HG03280 (cell line): Measurements from ENCODE around the gene CDR2L.
"Not testable (repeated sequence)": the region's sequence is repeated elsewhere in the genome, so short reads cannot be mapped to it uniquely, and the experiment has no call there.

Experiments used
- ATAC-seq: cut with Tn5 transposase; IDR thresholded peaks from one replicate; pipeline ENCODE4 v1.9.1; 2021; ENCODE audit warnings: mild to moderate bottlenecking, moderate library complexity; ENCODE audit not compliant: unreplicated experiment

CDR2L gene

DNA sequence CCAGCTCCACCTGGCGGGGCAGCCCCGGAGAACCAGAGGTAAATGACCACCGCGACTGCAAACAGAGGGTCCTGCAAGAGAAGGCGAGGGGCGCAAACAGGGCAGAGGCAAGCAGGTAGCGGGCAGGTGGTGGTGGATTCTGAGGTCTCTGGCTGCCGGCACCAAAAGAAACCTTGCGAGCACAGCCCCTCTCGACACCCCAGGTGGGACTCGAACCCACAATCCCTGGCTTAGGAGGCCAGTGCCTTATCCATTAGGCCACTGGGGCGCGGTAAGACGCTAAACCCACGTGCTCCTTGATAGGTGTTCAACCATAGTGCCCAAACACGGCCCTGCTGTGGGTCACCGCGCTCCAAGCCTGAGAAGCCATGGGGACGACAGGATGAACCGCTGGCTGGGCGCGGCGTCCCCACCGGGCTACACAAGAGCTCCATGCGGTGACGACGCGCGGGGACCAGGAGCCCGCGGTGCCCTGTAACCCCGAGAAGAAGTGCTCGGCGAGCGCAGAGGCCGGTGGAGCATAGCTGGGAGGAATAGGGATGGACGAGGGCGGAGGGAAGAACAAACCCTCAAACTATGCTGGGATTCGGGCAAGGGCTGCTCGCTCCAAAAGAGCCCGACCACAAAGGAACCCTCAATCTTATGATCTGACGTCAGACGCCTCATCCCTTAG is 46.9 kb downstream of the CDR2L start:
- peak; percentile 61 for ATAC-seq

DNA sequence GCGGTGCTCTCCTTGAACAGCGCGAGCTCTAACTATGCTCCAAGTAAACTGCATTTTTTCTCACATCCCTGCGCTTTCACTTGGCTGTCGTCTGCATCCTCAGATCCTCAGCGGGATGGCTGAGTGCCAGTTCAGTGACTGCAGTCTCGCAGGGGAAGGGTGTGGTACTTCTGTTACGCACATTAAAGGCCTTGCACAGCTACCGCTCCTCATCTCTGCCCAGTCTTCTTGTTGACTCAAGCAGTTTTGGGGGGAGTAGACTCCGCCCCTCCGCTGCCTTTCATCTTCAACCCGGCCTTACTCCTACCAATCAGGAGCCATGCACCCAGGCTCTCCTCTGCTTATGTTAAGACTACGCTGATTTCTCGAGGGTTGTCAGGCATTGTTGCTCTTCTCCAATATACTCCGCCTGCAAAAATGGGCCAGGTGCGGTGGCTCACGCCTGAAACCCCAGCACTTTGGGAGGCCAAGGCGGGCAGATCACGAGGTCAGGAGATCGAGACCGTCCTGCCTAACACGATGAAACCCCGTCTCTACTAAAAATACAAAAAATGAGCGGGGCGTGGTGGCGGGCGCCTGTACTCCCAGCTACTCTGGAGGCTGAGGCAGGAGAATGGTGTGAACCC is 49.3 kb downstream of the CDR2L start:
- no peak for ATAC-seq

DNA sequence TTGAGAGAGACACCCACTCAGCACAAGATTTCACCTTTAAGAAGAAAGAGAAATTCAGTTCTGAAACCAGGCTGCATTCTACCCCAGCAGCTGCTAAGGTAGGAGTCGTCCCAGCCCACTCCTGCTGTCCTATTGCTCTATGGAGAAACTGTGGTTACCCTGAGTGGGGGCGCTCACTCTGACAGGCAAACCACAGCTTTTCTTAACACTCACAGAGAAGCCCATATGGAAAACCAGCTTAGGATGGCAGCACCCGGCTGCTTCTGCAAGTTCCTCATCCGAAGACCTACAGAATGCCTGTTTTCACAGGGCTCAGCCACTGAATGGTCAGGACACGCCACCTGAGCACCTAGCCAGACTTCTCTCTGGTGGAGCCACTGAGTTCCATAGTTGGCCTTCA is 51.8 kb downstream of the CDR2L start:
- ATAC-seq: no peak

DNA sequence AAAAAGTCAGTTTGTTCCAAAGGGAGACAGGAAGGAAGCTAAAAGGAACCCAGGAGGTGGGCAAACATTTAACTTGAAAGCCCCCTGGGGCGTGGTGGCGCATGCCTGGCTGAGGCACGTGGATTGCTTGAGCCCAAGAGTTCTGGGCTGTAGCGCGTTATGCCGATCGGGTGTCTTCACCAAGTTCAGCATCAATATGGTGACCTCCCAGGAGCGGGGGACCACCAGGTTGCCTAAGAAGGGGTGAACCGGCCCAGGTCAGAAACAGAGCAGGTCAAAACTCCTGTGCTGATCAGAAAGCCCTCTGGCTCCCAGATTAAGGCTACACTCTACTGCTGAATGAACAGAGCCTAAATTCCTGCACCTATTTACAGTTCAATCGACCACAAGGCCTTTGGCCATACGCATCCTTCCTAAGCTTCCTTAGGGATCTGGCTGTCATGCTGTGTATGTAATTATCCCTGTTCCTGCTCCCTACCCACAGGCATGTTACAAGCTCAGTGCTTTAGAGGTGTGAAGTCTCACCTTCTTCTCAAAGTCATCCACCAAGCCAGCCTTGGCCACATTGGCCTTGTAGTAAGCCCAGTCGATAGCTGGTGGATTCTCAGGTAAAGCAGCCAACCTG is 54.3 kb downstream of the CDR2L start:
- ATAC-seq: no peak

DNA sequence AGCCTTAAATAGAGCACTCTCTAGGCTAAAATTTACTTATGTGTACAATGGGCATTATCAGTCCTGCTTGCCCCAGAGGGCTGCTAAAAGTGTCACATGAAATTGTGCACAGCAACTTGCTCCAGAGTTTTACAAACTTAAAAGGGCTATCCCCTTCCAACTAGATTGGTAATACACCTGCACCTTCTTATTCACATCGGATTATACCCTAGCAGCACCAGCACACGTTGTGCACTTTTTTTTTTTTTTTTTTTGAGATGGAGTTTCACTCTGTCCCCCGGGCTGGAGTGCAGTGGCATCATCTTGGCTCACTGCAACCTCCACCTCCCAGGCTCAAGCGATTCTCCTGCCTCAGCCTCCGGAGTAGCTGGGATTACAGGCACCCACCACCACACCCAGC is 56.4 kb downstream of the CDR2L start:
- not testable (repeated sequence) for ATAC-seq

DNA sequence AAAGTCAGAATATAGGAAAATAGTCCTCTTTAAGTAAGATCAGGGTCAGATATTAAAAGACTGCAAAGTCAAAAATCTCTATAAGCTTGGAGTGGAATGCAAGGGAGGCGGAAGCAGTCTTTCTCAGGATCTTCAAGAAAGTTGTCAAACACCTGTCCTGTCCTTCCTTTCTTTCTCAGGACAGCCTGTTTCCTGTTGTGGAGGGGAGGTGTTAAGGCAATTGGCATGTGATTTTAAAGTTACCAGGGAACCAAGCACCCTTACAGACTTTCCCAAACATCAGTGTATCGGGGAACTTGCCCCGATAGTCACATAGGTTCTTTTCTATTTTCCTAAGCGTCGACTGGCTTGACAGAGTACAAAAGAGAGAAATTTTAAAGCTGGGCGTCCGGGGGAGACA is 57.3 kb downstream of the CDR2L start:
- no peak for ATAC-seq

DNA sequence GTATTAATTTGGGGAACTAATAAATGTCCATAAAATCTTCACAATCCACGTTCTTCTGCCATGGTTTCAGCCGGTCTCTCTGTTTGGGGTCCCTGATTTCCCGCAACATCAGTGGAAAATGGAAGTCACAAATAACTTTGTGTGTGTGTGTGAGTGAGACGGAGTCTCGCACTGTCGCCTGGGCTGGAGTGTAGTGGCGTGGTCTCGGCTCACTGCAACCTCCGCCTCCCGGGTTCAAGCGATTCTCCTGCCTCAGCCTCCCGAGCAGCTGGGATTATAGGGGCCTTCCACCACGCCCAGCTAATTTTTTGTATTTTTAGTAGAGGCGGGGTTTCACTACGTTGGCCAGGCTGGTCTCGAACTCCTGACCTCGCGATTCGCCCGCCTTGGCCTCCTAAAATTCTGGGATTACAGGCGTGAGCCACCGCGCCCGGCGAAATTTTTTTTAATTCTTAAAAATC is 58.5 kb downstream of the CDR2L start:
- not testable (repeated sequence) for ATAC-seq

DNA sequence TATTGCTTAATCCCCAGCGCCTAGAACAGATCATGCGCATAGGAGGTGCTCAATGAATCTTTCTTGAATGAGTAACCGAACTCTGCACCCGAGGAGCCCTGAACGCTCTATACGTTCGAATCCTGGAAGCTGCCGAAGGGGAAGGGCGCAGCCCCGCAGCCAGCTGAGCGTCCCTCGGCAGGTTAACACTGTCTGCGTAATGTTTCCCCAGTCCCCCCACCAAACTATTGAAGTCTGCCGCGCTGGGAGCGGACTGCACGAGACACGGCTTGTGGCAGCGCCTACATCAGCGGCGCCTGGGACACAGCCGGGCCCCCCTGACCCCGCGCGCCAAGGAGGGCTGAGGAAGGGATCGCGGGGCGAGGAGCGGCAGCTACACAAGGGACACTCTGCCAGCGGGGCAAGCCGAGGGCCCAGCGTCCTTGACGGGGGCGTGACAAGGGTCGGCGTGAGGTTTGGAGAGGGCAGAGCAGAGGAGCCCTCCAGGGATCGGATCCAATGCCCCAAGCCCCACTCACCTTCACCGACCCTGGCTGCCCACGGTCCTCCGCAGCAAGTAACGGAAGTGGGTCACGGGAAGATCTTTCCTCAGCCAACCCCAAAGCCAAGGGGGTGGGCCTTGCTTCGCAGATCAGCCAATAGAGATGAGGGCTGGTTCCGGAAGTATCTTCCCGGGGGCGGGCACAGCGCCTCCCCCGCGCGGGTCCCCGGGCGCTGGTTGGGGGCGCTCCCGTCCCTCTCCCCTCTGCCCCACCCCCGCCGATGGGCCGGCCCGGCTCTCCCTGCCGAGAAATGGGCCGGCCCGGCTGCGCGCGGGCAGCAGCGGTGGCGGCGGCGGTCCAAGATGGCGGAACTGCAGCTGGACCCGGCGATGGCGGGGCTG is 59.2 kb downstream of the CDR2L start, which contains the start of the genes ATP5PD and KCTD2:
Gene ATP5PD, minus strand, starts transcription at position 563 of the 883 bp plus-strand sequence. CDS start 4,319 bp downstream, outside the sequence.
Gene KCTD2, plus strand, starts transcription at position 819 of the 883 bp plus-strand sequence. Its CDS starts 26 bp downstream, at position 845.
- peak; percentile 94 for ATAC-seq

DNA sequence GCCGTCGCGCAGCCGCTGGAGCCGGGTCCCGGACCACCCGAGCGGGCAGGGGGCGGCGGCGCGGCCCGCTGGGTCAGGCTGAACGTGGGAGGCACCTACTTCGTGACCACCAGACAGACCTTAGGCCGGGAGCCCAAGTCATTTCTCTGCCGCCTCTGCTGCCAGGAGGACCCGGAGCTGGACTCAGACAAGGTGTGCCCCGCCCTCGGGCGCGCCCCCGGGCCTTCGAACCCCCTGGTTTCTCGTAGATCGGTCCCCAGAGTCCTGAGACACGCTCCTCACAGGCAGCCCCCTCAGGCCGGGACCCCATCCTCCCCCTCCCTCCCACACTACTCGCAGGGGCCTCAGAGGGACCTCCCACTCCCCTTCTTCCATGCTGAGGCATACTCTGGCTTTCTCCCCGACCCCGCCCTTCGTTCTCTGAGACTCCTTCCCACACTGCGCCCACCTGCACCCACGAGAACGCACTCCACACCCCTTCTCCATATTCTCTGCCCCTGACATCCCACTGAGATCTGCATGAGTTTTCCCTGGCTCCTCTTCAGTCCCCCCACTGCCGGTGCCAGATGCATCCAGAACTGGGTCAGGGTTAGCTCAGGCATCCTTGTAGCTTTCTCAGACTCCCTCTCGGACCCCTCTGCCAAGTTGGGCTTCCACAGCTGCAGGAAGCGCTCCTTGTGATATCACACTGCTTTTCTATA is 60.1 kb downstream of the CDR2L start:
- no peak for ATAC-seq

DNA sequence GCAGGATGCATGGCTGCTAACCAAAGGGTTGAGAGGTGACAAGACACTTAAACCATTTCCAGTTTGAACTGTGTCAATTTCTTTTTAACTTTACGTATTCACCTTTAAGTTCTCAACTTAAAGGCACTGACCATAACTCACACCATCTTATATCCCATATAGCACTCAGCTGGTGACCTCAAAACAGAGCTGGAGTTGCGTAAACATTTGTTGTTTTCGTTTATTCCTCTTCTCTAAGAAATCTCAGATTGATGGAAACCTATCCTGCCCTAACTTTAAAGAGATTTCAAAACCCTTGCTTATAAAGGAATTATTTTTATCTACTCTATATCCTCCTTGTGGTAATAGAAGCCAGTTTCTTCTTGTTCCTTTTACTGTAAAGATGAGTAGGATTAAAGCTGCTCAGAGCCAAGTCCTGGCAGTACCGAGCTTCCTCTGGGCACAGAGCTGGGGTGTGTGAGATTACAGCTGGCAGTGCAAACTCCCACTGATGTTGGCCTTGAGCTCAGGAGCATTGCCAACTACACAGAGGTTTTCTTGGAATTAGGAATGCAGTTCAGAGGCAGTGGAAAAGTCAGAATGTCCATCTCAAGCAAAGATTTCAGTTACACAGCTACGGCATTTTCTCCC is 60.9 kb downstream of the CDR2L start:
- no peak for ATAC-seq

DNA sequence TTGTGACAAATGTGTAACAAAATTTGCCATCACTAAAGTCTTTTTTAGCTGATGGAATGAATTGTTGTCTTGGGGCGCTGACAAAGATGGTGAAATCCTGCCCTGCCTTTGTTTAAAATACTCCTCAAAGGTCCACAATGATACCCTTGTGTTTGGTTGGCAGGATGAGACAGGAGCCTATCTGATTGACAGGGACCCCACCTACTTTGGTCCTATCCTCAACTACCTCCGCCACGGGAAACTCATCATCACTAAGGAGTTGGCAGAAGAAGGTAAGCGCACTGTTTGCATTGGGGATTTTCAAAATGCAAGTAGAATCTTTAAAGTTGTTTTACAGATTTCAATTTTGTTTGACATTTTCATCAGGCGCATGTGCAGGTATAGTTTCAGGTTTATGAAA is 61.6 kb downstream of the CDR2L start:
- ATAC-seq: no peak

DNA sequence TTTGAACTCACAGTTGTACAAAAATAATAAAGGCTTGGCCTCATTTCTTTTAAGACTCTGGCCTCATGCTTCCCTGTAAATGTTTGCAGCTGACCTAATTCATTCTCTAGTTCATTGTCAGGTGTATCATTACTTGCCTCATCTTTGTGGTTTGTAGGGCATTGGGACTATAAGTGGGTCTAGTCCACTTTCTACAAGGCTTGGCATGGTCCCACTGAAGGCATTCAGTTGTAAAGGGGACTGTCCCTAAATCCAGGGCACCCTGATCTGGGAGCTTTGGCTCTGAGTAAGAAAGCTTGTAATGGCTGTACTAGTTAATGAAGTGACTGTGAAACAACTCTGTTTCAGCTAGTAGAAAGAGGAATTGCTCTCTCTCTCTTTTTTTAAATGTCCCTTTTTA is 62.3 kb downstream of the CDR2L start:
- ATAC-seq: no peak

DNA sequence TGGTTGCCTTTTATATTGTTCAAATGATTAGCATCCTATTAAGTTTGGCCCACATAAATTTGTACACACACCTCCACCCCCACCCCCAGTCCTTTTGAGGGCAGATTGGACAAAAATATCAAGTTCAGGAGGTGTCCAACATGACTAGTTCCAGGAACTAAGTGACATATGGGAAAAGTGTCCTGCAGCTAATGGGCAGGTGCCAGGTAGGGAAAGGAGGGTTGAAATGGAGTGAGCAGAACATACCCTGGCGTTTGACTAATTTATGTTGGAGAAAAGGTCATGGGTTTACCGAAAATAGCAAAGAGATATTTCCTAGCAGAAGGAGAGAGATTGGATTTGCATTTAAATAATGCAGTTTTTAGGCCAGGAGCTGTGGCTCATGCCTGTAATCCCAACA is 64.5 kb downstream of the CDR2L start:
- no peak for ATAC-seq
